GM12878 (cell line): Measurements from ENCODE around the gene EFCAB9. TPM values are rescaled to one million over a fixed set of nuclear protein-coding genes. Genes with fewer than 3 reads are reported as not detected.

Experiments
- ATAC-seq: fragments of 200-7000 bp; cut with Tn5 transposase; 3 replicates; pipeline ENCODE4 v1.9.1; 2020; ENCODE audit warnings: mild to moderate bottlenecking, moderate library complexity
- BruUV-seq: library from RNA; stranded (reverse); fragments of 400-500 nt; replicated peaks from 2 replicates; lab custom pipeline; 2021; lab: Mats Ljungman, UMichigan
- CTCF ChIA-PET: fragments of 300-600 bp; sonication (Branson Sonifier 250); formaldehyde crosslinking; extraction: SDS; loops from one replicate; lab custom pipeline; 2021; ENCODE audit warnings: inconsistent platforms; lab: Yijun Ruan, JAX
- POLR2A ChIA-PET: fragments of 350-600 bp; formaldehyde crosslinking; extraction: SDS; loops from one replicate; lab custom pipeline; 2021; ENCODE audit warnings: inconsistent platforms; lab: Charles Lee
- RAD21 ChIA-PET: fragments of 300-600 bp; sonication (Branson Sonifier 250); formaldehyde crosslinking; loops from one replicate; lab custom pipeline; 2023; ENCODE audit warnings: antibody characterized with exemption; ENCODE audit not compliant: unreplicated experiment; lab: Charles Lee
- SMC1A ChIA-PET: fragments of 300-600 bp; sonication (Branson Sonifier 250); formaldehyde crosslinking; loops from one replicate; lab custom pipeline; 2023; ENCODE audit not compliant: unreplicated experiment, uncharacterized antibody; lab: Charles Lee
- DNase-seq: peaks from one replicate; pipeline ENCODE4 v3.0.0-alpha.2; 2011; ENCODE audit warnings: low read depth, low spot score
- FAIRE-seq: peaks from 3 replicates; lab custom pipeline; 2011; peaks lifted over from hg19 to GRCh38; lab: Jason Lieb, UNC
- H2AFZ ChIP-seq: 2 replicates; pipeline ENCODE4 v1.6.0; 2011; ENCODE audit warnings: low read depth, low read length, control low read depth; ENCODE audit not compliant: control insufficient read depth
- H3K27ac ChIP-seq: 2 replicates; pipeline ENCODE4 v1.5.1; 2011; ENCODE audit warnings: control low read depth; ENCODE audit not compliant: control insufficient read depth, insufficient read depth
- H3K27me3 ChIP-seq, 2 experiments: replicated peaks in 1 of 2; 2 replicates each; pipeline versions ENCODE4 v1.6.0 to v1.6.1; 2011; ENCODE audit warnings: low read length in 1 of 2; ENCODE audit not compliant: control insufficient read depth in 2 of 2, insufficient read depth in 2 of 2
- H3K36me3 ChIP-seq, 2 experiments: 2 replicates each; pipeline ENCODE4 v1.5.1; 2011; ENCODE audit warnings: low read length in 1 of 2; ENCODE audit not compliant: control insufficient read depth in 2 of 2, insufficient read depth in 2 of 2
- H3K4me1 ChIP-seq: 2 replicates; pipeline ENCODE4 v1.6.1; 2011; ENCODE audit warnings: mild to moderate bottlenecking, low read length, moderate library complexity, mixed read lengths; ENCODE audit not compliant: control insufficient read depth, insufficient read depth
- H3K4me2 ChIP-seq: 2 replicates; pipeline ENCODE4 v1.6.0; 2011; ENCODE audit warnings: control low read depth; ENCODE audit not compliant: control insufficient read depth, insufficient read depth
- H3K4me3 ChIP-seq: fragments of 200-600 bp; sonication (generic); 2 replicates; pipeline ENCODE4 v1.5.1; 2016
- H3K79me2 ChIP-seq: 2 replicates; pipeline ENCODE4 v1.6.0; 2011; ENCODE audit warnings: low read length; ENCODE audit not compliant: control insufficient read depth, insufficient read depth
- H3K9ac ChIP-seq: 2 replicates; pipeline ENCODE4 v1.8.0; 2011; ENCODE audit warnings: low read length, control low read depth, mixed read lengths; ENCODE audit not compliant: control insufficient read depth, insufficient read depth
- H3K9me3 ChIP-seq: replicated peaks from 3 replicates; pipeline ENCODE4 v1.5.1; 2011; ENCODE audit warnings: mild to moderate bottlenecking, low read length; ENCODE audit not compliant: control insufficient read depth, insufficient read depth
- H4K20me1 ChIP-seq: 2 replicates; pipeline ENCODE4 v1.6.0; 2011; ENCODE audit not compliant: control insufficient read depth, insufficient read depth
- BCLAF1 ChIP-seq: fragments of 450-650 bp; IDR thresholded peaks from 2 replicates; pipeline ENCODE4 v1.6.1; 2017; ENCODE audit warnings: antibody characterized with exemption, mild to moderate bottlenecking, moderate library complexity
- DPF2 ChIP-seq: fragments of 450-650 bp; IDR thresholded peaks from 2 replicates; pipeline ENCODE4 v1.6.1; 2017; ENCODE audit warnings: mild to moderate bottlenecking
- ETV6 ChIP-seq, 2 experiments: fragments of 450-650 bp in 1 of 2; IDR thresholded peaks in 1 of 2; conservative IDR thresholded peaks in 1 of 2; 2 replicates each; pipeline ENCODE4 v1.6.1; 2014; ENCODE audit warnings: antibody characterized with exemption in 1 of 2, borderline replicate concordance in 1 of 2, low read depth in 1 of 2, mild to moderate bottlenecking in 1 of 2, moderate library complexity in 1 of 2
- FOS ChIP-seq: IDR thresholded peaks from 3 replicates; pipeline ENCODE4 v1.6.1; 2011; ENCODE audit warnings: borderline replicate concordance; ENCODE audit not compliant: insufficient read length; ENCODE audit errors: extremely low read depth
- GABPA ChIP-seq: IDR thresholded peaks from 2 replicates; pipeline ENCODE4 v1.6.1; 2014; ENCODE audit warnings: antibody characterized with exemption, low read depth, mild to moderate bottlenecking, inconsistent platforms
- HDAC2 ChIP-seq: fragments of 200-600 bp; sonication (generic); IDR thresholded peaks from 2 replicates; pipeline ENCODE4 v1.6.1; 2017
- IRF5 ChIP-seq: fragments of 450-650 bp; IDR thresholded peaks from 2 replicates; pipeline ENCODE4 v1.6.1; 2017; ENCODE audit warnings: borderline replicate concordance
- MEF2A ChIP-seq: IDR thresholded peaks from 2 replicates; pipeline ENCODE4 v1.6.1; 2011; ENCODE audit warnings: low read depth, mild to moderate bottlenecking, low read length, moderate library complexity; ENCODE audit not compliant: insufficient read depth
- MYB ChIP-seq: fragments of 150-350 bp; IDR thresholded peaks from 2 replicates; pipeline ENCODE4 v1.6.1; 2014; ENCODE audit warnings: mild to moderate bottlenecking, low read depth, low read length, borderline replicate concordance
- RELA ChIP-seq: fragments of 450-650 bp; IDR thresholded peaks from 2 replicates; pipeline ENCODE4 v1.8.0; 2014; ENCODE audit warnings: borderline replicate concordance; ENCODE audit not compliant: partially characterized antibody
- SREBF2 ChIP-seq: IDR thresholded peaks from 2 replicates; pipeline ENCODE4 v1.6.1; 2012; ENCODE audit warnings: mild to moderate bottlenecking, low read length
- STAT1 ChIP-seq: fragments of 450-650 bp; conservative IDR thresholded peaks from 2 replicates; pipeline ENCODE4 v1.6.1; 2014; ENCODE audit warnings: antibody characterized with exemption, mild to moderate bottlenecking
- STAT3 ChIP-seq: IDR thresholded peaks from 2 replicates; pipeline ENCODE4 v1.6.1; 2011; ENCODE audit warnings: low read depth, low read length, improper control_type of control experiment
- USF2 ChIP-seq: IDR thresholded peaks from 2 replicates; pipeline ENCODE4 v1.6.1; 2011; ENCODE audit warnings: low read depth, low read length, improper control_type of control experiment, borderline replicate concordance
- WGBS: methylation state at CpG from one replicate; pipeline ENCODE4 v1.1.6; 2016; ENCODE audit warnings: low lambda C conversion rate; ENCODE audit not compliant: insufficient replicate concordance, insufficient coverage; ENCODE audit errors: missing lambda C conversion rate; 5-methylcytosine and 5-hydroxymethylcytosine counted together
- in situ Hi-C: fragments of 300-500 bp; cut with MboI; formaldehyde crosslinking; loops from 9 replicates; pipeline ENCODE4 v1.14.3; 2018; ENCODE audit warnings: mixed read lengths
- intact Hi-C: fragments of 100-400 bp; cut with micrococcal nuclease; formaldehyde crosslinking; loops from one replicate; pipeline ENCODE4 v1.14.2; 2022; ENCODE audit not compliant: unreplicated experiment
- polyA plus RNA-seq, 11 experiments: library from polyadenylated mRNA; depleted of rRNA in 4 of 11; unstranded in 6 of 11; stranded (reverse) in 5 of 11; fragments of >200 nt; fragmentation: Nextera tagmentation in 4 of 11; fragmentation: Illumina TruSeq in 1 of 11; extraction: Ambion mirVana in 4 of 11; extraction: Trizol in 1 of 11; gene quantifications; 1 replicate in 1 of 11; 2 replicates in 10 of 11; pipeline versions ENCODE4 v1.2.1 to v1.2.3, GENCODE V29; 2011 to 2016; ENCODE audit warnings: inconsistent platforms in 2 of 11, missing spikeins in 2 of 11, low read depth in 1 of 11
- total RNA-seq, 4 experiments: library from RNA; depleted of rRNA in 3 of 4; stranded (reverse); fragments of >200 nt in 3 of 4; fragmentation: Illumina TruSeq in 1 of 4; extraction: Trizol in 1 of 4; gene quantifications; 2 replicates each; pipeline versions ENCODE4 v1.2.1 to v1.2.3, GENCODE V29; 2013 to 2021
- TF ChIP-seq, protein P1 (sequence below): fragments of 450-650 bp; IDR thresholded peaks from 2 replicates; pipeline ENCODE4 v1.6.1; 2016; ENCODE audit warnings: mild to moderate bottlenecking, moderate library complexity, borderline replicate concordance

EFCAB9 gene
- total and polyA plus RNA-seq, 10 of the 15 experiments (the other 5 are each of a cell fraction or from before 2014, with no cell fraction given), result 0.73 TPM; not detected in 9

- no peak for FAIRE-seq
- BruUV-seq, result no TSS peak
Observed at GRCh38 chr5:172207511-172207910, 13.5 kb downstream of the EFCAB9 start.

More at GRCh38 chr5:172207511-172207910, 13.5 kb downstream of the EFCAB9 start:
- ChIA-PET RAD21 (no interaction called here), POLR2A (no interaction called here), CTCF (no interaction called here), SMC1A (interaction anchor here (0.6 kb wide), 1 partner anchor 68 kb away, joined by 3 read pairs; no protein-coding TSS in a partner anchor)
- intact Hi-C loops (no loop called here), in situ Hi-C loops (no loop called here)
- Histone ChIP-seq H3K4me3 (no peak overlapping the region), H3K9ac (no peak overlapping the region), H3K27ac (no peak overlapping the region), H2AFZ (no peak overlapping the region), H3K9me3 (no peaks in the 10 kb centered on the region), H3K4me1 (no peaks in the 10 kb centered on the region), H3K27me3 (no peaks in the 10 kb centered on the region), H4K20me1 (no peaks in the 10 kb centered on the region), H3K4me2 (no peak overlapping the region), H3K79me2 (no peaks in the 10 kb centered on the region; the same call in none of the 2 replicates), H3K36me3 (peaks cover 0 to 13% of the 10 kb centered on the region in 2 experiments; a peak in 3 of 4 replicates)
- ATAC-seq, result no peak
- WGBS, result 47% methylated on average over 3 of the region's 3 CpGs
- TF ChIP-seq BCLAF1 (no peak), RELA (no peak), STAT3 (no peak), STAT1 (no peak), GABPA (no peak), ETV6 (conservative IDR thresholded peaks at IDR 0.05 in 1 of 2, IDR thresholded peaks at IDR 0.05 in 1 of 2; ENCODE audit: borderline replicate concordance in 1 of 2, low read depth in 1 of 2) (no peak), DPF2 (no peak), SREBF2 (no peak), HDAC2 (no peak), USF2 (no peak), MYB (no peak), IRF5 (no peak), FOS (no peak), MEF2A (no peak)
- TF ChIP-seq, protein P1, sequence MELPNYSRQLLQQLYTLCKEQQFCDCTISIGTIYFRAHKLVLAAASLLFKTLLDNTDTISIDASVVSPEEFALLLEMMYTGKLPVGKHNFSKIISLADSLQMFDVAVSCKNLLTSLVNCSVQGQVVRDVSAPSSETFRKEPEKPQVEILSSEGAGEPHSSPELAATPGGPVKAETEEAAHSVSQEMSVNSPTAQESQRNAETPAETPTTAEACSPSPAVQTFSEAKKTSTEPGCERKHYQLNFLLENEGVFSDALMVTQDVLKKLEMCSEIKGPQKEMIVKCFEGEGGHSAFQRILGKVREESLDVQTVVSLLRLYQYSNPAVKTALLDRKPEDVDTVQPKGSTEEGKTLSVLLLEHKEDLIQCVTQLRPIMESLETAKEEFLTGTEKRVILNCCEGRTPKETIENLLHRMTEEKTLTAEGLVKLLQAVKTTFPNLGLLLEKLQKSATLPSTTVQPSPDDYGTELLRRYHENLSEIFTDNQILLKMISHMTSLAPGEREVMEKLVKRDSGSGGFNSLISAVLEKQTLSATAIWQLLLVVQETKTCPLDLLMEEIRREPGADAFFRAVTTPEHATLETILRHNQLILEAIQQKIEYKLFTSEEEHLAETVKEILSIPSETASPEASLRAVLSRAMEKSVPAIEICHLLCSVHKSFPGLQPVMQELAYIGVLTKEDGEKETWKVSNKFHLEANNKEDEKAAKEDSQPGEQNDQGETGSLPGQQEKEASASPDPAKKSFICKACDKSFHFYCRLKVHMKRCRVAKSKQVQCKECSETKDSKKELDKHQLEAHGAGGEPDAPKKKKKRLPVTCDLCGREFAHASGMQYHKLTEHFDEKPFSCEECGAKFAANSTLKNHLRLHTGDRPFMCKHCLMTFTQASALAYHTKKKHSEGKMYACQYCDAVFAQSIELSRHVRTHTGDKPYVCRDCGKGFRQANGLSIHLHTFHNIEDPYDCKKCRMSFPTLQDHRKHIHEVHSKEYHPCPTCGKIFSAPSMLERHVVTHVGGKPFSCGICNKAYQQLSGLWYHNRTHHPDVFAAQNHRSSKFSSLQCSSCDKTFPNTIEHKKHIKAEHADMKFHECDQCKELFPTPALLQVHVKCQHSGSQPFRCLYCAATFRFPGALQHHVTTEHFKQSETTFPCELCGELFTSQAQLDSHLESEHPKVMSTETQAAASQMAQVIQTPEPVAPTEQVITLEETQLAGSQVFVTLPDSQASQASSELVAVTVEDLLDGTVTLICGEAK, result no peak
- DNase-seq, result no peak
